SK-N-SH treated with all-trans-retinoic acid at 6 μM for 48 hours (cell line): ENCODE results near the gene TSPAN14.

Experiments used
- ATAC-seq: fragments of 200-7000 bp; cut with Tn5 transposase; 3 replicates; pipeline ENCODE4 v1.9.1; 2020; ENCODE audit warnings: mild to moderate bottlenecking, moderate library complexity
- ARNTL ChIP-seq: fragments of 450-650 bp; formaldehyde crosslinking; IDR thresholded peaks from 2 replicates; pipeline ENCODE4 v1.5.0; 2020; ENCODE audit warnings: low read depth, mild to moderate bottlenecking, moderate library complexity, borderline replicate concordance
- BACH2 ChIP-seq: fragments of 250-450 bp; sonication (Bioruptor Pico); IDR thresholded peaks from 2 replicates; pipeline ENCODE4 v1.9.0; 2021; ENCODE audit warnings: mild to moderate bottlenecking, borderline replicate concordance
- CSDC2 ChIP-seq: fragments of 250-450 bp; sonication (Bioruptor Pico); IDR thresholded peaks from 2 replicates; pipeline ENCODE4 v1.5.0; 2020; ENCODE audit warnings: mild to moderate bottlenecking, moderate library complexity
- GLIS3 ChIP-seq: fragments of 250-450 bp; sonication (Bioruptor Pico); IDR thresholded peaks from 2 replicates; pipeline ENCODE4 v1.5.0; 2020; ENCODE audit warnings: mild to moderate bottlenecking, moderate library complexity
- ISL1 ChIP-seq: fragments of 250-450 bp; sonication (Bioruptor Pico); IDR thresholded peaks from 2 replicates; pipeline ENCODE4 v2.1.2; 2022; ENCODE audit warnings: mild to moderate bottlenecking, moderate library complexity
- OSR1 ChIP-seq: fragments of 250-450 bp; sonication (Bioruptor Pico); IDR thresholded peaks from 2 replicates; pipeline ENCODE4 v1.8.0; 2022; ENCODE audit warnings: moderate library complexity, mild to moderate bottlenecking, inconsistent platforms
- PPARA ChIP-seq: fragments of 250-450 bp; sonication (Bioruptor Pico); IDR thresholded peaks from 2 replicates; pipeline ENCODE4 v1.5.0; 2020; ENCODE audit warnings: mild to moderate bottlenecking, borderline replicate concordance
- RARB ChIP-seq: fragments of 250-450 bp; sonication (Bioruptor Pico); IDR thresholded peaks from 2 replicates; pipeline ENCODE4 v1.8.0; 2021; ENCODE audit warnings: mild to moderate bottlenecking, moderate library complexity
- SNAI2 ChIP-seq: fragments of 250-450 bp; sonication (Bioruptor Pico); IDR thresholded peaks from 2 replicates; pipeline ENCODE4 v1.5.0; 2020; ENCODE audit warnings: mild to moderate bottlenecking, moderate library complexity
- TCF4 ChIP-seq: fragments of 250-450 bp; sonication (Bioruptor Pico); IDR thresholded peaks from 2 replicates; pipeline ENCODE4 v1.8.0; 2021; ENCODE audit warnings: mild to moderate bottlenecking, moderate library complexity, borderline replicate concordance
- TOX ChIP-seq: fragments of 250-450 bp; sonication (Bioruptor Pico); IDR thresholded peaks from 2 replicates; pipeline ENCODE4 v1.8.0; 2021; ENCODE audit warnings: mild to moderate bottlenecking, moderate library complexity, borderline replicate concordance
- ZC3H10 ChIP-seq: fragments of 250-450 bp; sonication (Bioruptor Pico); IDR thresholded peaks from 2 replicates; pipeline ENCODE4 v1.5.1; 2021; ENCODE audit warnings: mild to moderate bottlenecking, moderate library complexity
- ZFP3 ChIP-seq: fragments of 250-450 bp; sonication (Bioruptor Pico); IDR thresholded peaks from 2 replicates; pipeline ENCODE4 v1.5.0; 2020; ENCODE audit warnings: mild to moderate bottlenecking, moderate library complexity
- ZFP30 ChIP-seq: fragments of 450-650 bp; formaldehyde crosslinking; IDR thresholded peaks from 2 replicates; pipeline ENCODE4 v1.5.0; 2022; ENCODE audit warnings: mild to moderate bottlenecking, moderate library complexity
- ZNF565 ChIP-seq: fragments of 450-650 bp; formaldehyde crosslinking; conservative IDR thresholded peaks from 2 replicates; pipeline ENCODE4 v1.5.0; 2020; ENCODE audit warnings: low read depth, mild to moderate bottlenecking, moderate library complexity
- ZNF70 ChIP-seq: fragments of 450-650 bp; formaldehyde crosslinking; IDR thresholded peaks from 2 replicates; pipeline ENCODE4 v1.5.0; 2020; ENCODE audit warnings: mild to moderate bottlenecking, moderate library complexity
- ZNF8 ChIP-seq: fragments of 450-650 bp; formaldehyde crosslinking; IDR thresholded peaks from 2 replicates; pipeline ENCODE4 v1.5.0; 2020; ENCODE audit warnings: mild to moderate bottlenecking, moderate library complexity
- TF ChIP-seq, protein P1 (sequence below): fragments of 250-450 bp; sonication (Bioruptor Pico); IDR thresholded peaks from 2 replicates; pipeline ENCODE4 v1.5.1; 2020; ENCODE audit warnings: low read depth, mild to moderate bottlenecking, moderate library complexity
- TF ChIP-seq, protein P2 (sequence below): fragments of 250-450 bp; sonication (Bioruptor Pico); IDR thresholded peaks from 2 replicates; pipeline ENCODE4 v1.5.1; 2021; ENCODE audit warnings: mild to moderate bottlenecking, moderate library complexity
- TF ChIP-seq, protein P3 (sequence below): fragments of 250-450 bp; sonication (Bioruptor Pico); IDR thresholded peaks from 2 replicates; pipeline ENCODE4 v1.8.0; 2020; ENCODE audit warnings: mild to moderate bottlenecking, moderate library complexity, borderline replicate concordance
- TF ChIP-seq, protein P4 (sequence below): fragments of 250-450 bp; sonication (Bioruptor Pico); IDR thresholded peaks from 2 replicates; pipeline ENCODE4 v1.8.0; 2021; ENCODE audit warnings: low read depth, mild to moderate bottlenecking, moderate library complexity, borderline replicate concordance
- TF ChIP-seq, protein P5 (sequence below): fragments of 250-450 bp; sonication (Bioruptor Pico); IDR thresholded peaks from 2 replicates; pipeline ENCODE4 v1.5.0; 2020; ENCODE audit warnings: mild to moderate bottlenecking, moderate library complexity

TSPAN14 gene

DNA sequence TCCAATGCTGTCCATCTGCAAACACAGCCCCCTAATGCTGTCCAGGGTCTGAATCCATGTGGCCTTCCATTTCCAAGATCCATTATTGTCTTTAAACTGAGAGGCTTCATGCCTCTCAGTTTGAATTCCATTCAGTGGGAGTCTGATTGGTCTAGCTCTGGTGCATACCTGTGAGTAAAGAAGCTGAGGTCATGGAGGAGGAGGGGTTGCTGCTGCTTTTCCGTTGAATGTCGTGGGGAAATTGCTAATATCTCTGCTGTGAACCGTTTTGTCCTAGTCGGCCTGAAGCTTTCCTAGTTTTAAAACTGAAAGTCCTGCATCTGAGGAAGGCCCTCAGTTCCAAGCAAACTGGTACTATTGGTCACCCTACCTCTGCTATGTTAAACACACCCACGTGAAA is 101.3 kb downstream of the TSPAN14 start:
- ATAC-seq, result no peak
- TF ChIP-seq TCF4 (CRISPR knock-in tag), result no peak
- no peak for TF ChIP-seq ZNF70 (CRISPR knock-in tag)
- TF ChIP-seq PPARA, result no peak
- TF ChIP-seq, protein P1, sequence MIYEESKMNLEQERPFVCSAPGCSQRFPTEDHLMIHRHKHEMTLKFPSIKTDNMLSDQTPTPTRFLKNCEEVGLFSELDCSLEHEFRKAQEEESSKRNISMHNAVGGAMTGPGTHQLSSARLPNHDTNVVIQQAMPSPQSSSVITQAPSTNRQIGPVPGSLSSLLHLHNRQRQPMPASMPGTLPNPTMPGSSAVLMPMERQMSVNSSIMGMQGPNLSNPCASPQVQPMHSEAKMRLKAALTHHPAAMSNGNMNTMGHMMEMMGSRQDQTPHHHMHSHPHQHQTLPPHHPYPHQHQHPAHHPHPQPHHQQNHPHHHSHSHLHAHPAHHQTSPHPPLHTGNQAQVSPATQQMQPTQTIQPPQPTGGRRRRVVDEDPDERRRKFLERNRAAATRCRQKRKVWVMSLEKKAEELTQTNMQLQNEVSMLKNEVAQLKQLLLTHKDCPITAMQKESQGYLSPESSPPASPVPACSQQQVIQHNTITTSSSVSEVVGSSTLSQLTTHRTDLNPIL (CRISPR knock-in tag), result no peak
- TF ChIP-seq CSDC2 (CRISPR knock-in tag), result no peak
- TF ChIP-seq ZNF565 (CRISPR knock-in tag), result no peak
- TF ChIP-seq, protein P2, sequence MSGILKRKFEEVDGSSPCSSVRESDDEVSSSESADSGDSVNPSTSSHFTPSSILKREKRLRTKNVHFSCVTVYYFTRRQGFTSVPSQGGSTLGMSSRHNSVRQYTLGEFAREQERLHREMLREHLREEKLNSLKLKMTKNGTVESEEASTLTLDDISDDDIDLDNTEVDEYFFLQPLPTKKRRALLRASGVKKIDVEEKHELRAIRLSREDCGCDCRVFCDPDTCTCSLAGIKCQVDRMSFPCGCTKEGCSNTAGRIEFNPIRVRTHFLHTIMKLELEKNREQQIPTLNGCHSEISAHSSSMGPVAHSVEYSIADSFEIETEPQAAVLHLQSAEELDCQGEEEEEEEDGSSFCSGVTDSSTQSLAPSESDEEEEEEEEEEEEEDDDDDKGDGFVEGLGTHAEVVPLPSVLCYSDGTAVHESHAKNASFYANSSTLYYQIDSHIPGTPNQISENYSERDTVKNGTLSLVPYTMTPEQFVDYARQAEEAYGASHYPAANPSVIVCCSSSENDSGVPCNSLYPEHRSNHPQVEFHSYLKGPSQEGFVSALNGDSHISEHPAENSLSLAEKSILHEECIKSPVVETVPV (CRISPR knock-in tag), result no peak
- TF ChIP-seq, protein P3, sequence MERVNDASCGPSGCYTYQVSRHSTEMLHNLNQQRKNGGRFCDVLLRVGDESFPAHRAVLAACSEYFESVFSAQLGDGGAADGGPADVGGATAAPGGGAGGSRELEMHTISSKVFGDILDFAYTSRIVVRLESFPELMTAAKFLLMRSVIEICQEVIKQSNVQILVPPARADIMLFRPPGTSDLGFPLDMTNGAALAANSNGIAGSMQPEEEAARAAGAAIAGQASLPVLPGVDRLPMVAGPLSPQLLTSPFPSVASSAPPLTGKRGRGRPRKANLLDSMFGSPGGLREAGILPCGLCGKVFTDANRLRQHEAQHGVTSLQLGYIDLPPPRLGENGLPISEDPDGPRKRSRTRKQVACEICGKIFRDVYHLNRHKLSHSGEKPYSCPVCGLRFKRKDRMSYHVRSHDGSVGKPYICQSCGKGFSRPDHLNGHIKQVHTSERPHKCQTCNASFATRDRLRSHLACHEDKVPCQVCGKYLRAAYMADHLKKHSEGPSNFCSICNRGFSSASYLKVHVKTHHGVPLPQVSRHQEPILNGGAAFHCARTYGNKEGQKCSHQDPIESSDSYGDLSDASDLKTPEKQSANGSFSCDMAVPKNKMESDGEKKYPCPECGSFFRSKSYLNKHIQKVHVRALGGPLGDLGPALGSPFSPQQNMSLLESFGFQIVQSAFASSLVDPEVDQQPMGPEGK (CRISPR knock-in tag), result no peak
- no peak for TF ChIP-seq BACH2 (CRISPR knock-in tag)
- no peak for TF ChIP-seq ZFP30
- TF ChIP-seq, protein P4, sequence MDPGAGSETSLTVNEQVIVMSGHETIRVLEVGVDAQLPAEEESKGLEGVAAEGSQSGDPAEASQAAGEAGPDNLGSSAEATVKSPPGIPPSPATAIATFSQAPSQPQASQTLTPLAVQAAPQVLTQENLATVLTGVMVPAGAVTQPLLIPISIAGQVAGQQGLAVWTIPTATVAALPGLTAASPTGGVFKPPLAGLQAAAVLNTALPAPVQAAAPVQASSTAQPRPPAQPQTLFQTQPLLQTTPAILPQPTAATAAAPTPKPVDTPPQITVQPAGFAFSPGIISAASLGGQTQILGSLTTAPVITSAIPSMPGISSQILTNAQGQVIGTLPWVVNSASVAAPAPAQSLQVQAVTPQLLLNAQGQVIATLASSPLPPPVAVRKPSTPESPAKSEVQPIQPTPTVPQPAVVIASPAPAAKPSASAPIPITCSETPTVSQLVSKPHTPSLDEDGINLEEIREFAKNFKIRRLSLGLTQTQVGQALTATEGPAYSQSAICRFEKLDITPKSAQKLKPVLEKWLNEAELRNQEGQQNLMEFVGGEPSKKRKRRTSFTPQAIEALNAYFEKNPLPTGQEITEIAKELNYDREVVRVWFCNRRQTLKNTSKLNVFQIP (CRISPR knock-in tag), result no peak
- TF ChIP-seq TOX (CRISPR knock-in tag), result no peak
- TF ChIP-seq RARB (CRISPR knock-in tag), result no peak
- TF ChIP-seq, protein P5, sequence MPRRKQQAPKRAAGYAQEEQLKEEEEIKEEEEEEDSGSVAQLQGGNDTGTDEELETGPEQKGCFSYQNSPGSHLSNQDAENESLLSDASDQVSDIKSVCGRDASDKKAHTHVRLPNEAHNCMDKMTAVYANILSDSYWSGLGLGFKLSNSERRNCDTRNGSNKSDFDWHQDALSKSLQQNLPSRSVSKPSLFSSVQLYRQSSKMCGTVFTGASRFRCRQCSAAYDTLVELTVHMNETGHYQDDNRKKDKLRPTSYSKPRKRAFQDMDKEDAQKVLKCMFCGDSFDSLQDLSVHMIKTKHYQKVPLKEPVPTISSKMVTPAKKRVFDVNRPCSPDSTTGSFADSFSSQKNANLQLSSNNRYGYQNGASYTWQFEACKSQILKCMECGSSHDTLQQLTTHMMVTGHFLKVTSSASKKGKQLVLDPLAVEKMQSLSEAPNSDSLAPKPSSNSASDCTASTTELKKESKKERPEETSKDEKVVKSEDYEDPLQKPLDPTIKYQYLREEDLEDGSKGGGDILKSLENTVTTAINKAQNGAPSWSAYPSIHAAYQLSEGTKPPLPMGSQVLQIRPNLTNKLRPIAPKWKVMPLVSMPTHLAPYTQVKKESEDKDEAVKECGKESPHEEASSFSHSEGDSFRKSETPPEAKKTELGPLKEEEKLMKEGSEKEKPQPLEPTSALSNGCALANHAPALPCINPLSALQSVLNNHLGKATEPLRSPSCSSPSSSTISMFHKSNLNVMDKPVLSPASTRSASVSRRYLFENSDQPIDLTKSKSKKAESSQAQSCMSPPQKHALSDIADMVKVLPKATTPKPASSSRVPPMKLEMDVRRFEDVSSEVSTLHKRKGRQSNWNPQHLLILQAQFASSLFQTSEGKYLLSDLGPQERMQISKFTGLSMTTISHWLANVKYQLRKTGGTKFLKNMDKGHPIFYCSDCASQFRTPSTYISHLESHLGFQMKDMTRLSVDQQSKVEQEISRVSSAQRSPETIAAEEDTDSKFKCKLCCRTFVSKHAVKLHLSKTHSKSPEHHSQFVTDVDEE (CRISPR knock-in tag), result no peak
- TF ChIP-seq ARNTL, result no peak
- no peak for TF ChIP-seq ISL1 (CRISPR knock-in tag)
- no peak for TF ChIP-seq SNAI2 (CRISPR knock-in tag)
- no peak for TF ChIP-seq GLIS3 (CRISPR knock-in tag)
- TF ChIP-seq OSR1 (CRISPR knock-in tag), result no peak

DNA sequence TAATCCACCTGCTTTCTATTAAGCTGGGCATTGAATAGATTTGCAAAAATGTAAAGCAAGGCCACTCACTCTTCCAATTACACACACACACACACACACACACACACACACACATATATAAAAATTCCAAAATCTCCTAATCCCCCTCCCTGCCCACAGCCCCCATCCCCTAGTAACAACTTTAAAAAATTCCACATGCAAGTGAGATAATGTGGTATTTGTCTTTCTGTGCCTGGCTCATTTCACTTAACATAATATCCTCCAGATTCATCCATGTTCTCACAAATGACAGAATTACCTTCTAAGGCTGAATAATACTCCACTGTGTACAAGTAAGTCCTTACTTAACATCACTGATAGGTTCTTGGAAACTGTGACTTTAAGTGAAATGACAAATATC is 107.8 kb downstream of the TSPAN14 start:
- peak; percentile 21; the same call in 1 of the 3 replicates for ATAC-seq
- TF ChIP-seq TCF4 (CRISPR knock-in tag), result peak; percentile 35; the same call in 1 of the 2 replicates
- no peak for TF ChIP-seq ZFP3 (CRISPR knock-in tag)
- TF ChIP-seq OSR1 (CRISPR knock-in tag), result no peak
- TF ChIP-seq TOX (CRISPR knock-in tag), result no peak
- TF ChIP-seq ZFP30, result no peak
- peak; percentile 67; the same call in 1 of the 2 replicates for TF ChIP-seq ZNF70 (CRISPR knock-in tag)
- no peak for TF ChIP-seq ZC3H10 (CRISPR knock-in tag)
- no peak for TF ChIP-seq CSDC2 (CRISPR knock-in tag)
- peak; percentile 10; the same call in 1 of the 2 replicates for TF ChIP-seq ZNF8 (CRISPR knock-in tag)
- TF ChIP-seq, protein P2 (CRISPR knock-in tag), result no peak
- TF ChIP-seq, protein P3 (CRISPR knock-in tag), result no peak
- TF ChIP-seq ARNTL, result no peak
- TF ChIP-seq BACH2 (CRISPR knock-in tag), result no peak
- TF ChIP-seq PPARA, result no peak
- no peak for TF ChIP-seq GLIS3 (CRISPR knock-in tag)
- TF ChIP-seq, protein P5 (CRISPR knock-in tag), result no peak
- no peak for TF ChIP-seq ZNF565 (CRISPR knock-in tag)
- TF ChIP-seq RARB (CRISPR knock-in tag), result no peak
- TF ChIP-seq ISL1 (CRISPR knock-in tag), result peak; percentile 35; the same call in 1 of the 2 replicates
